Liver (tissue), 9 donors: ENCODE measurements around the gene LAMTOR4. TPM values are rescaled to one million over a fixed set of nuclear protein-coding genes. Genes with fewer than 3 reads are reported as not detected.
"Not testable (repeated sequence)": the region's sequence is repeated elsewhere in the genome, so short reads cannot be mapped to it uniquely, and the experiment has no call there.

Experiments used
- DNase-seq: peaks from one replicate; pipeline ENCODE4 v3.0.0-alpha.2; 2017; ENCODE audit warnings: low spot score
- H3K27ac ChIP-seq, 2 donors: one replicate each; pipeline ENCODE4 v1.7.0; 2013; ENCODE audit warnings: inconsistent platforms in 2 of 2, low read length in 2 of 2, control low read depth in 1 of 2, low read depth in 1 of 2, mild to moderate bottlenecking in 1 of 2
- H3K27me3 ChIP-seq, 4 donors: one replicate each; pipeline versions ENCODE4 v1.6.1 to v1.7.0; 2013; ENCODE audit warnings: low read length in 3 of 4, inconsistent platforms in 1 of 4, mild to moderate bottlenecking in 1 of 4, moderate library complexity in 1 of 4; ENCODE audit not compliant: control insufficient read depth in 4 of 4, insufficient read depth in 4 of 4
- H3K36me3 ChIP-seq, 4 donors: one replicate each; pipeline versions ENCODE4 v1.6.1 to v1.7.0; 2013; ENCODE audit warnings: low read length in 3 of 4, mild to moderate bottlenecking in 3 of 4, low read depth in 1 of 4, moderate library complexity in 1 of 4; ENCODE audit not compliant: control insufficient read depth in 4 of 4, insufficient read depth in 3 of 4
- H3K4me1 ChIP-seq, 4 donors: one replicate each; pipeline versions ENCODE4 v1.6.1 to v1.7.0; 2013; ENCODE audit warnings: low read length in 3 of 4, mild to moderate bottlenecking in 3 of 4, moderate library complexity in 1 of 4; ENCODE audit not compliant: control insufficient read depth in 4 of 4, insufficient read depth in 4 of 4
- H3K4me3 ChIP-seq, 3 donors: one replicate each; pipeline versions ENCODE4 v1.6.1 to v1.7.0; 2013; ENCODE audit warnings: low read length in 3 of 3, control low read depth in 1 of 3, low read depth in 1 of 3, mild to moderate bottlenecking in 1 of 3
- H3K9ac ChIP-seq, 2 donors: one replicate each; pipeline ENCODE4 v1.7.0; 2013; ENCODE audit warnings: low read length in 2 of 2, mild to moderate bottlenecking in 2 of 2, moderate library complexity in 2 of 2, control low read depth in 1 of 2, low read depth in 1 of 2
- H3K9me3 ChIP-seq, 4 donors: one replicate each; pipeline versions ENCODE4 v1.6.1 to v1.7.0; 2013; ENCODE audit warnings: low read length in 3 of 4; ENCODE audit not compliant: control insufficient read depth in 4 of 4
- ATF3 ChIP-seq: IDR thresholded peaks from 2 replicates; pipeline ENCODE4 v1.6.1; 2016; ENCODE audit warnings: antibody characterized with exemption
- CTCF ChIP-seq: fragments of 150-350 bp; IDR thresholded peaks from 2 replicates; pipeline ENCODE4 v1.5.1; 2017; ENCODE audit warnings: improper control_type of control experiment, low read depth, low read length; ENCODE audit not compliant: missing input control
- FOXA1 ChIP-seq: IDR thresholded peaks from 2 replicates; pipeline ENCODE4 v1.6.1; 2016; ENCODE audit warnings: antibody characterized with exemption
- GABPA ChIP-seq, 2 donors: IDR thresholded peaks in 1 of 2; conservative IDR thresholded peaks in 1 of 2; 2 replicates each; pipeline ENCODE4 v1.6.1; 2016; ENCODE audit warnings: antibody characterized with exemption in 2 of 2, mild to moderate bottlenecking in 1 of 2, moderate library complexity in 1 of 2
- HNF4A ChIP-seq, 2 donors: conservative IDR thresholded peaks; 2 replicates each; pipeline ENCODE4 v1.6.1; 2016; ENCODE audit warnings: antibody characterized with exemption in 2 of 2, mild to moderate bottlenecking in 2 of 2
- HNF4G ChIP-seq: IDR thresholded peaks from 2 replicates; pipeline ENCODE4 v1.6.1; 2016; ENCODE audit warnings: antibody characterized with exemption
- JUND ChIP-seq, 2 donors: IDR thresholded peaks; 2 replicates each; pipeline ENCODE4 v1.6.1; 2016; ENCODE audit warnings: antibody characterized with exemption in 2 of 2
- MAX ChIP-seq: IDR thresholded peaks from 2 replicates; pipeline ENCODE4 v1.6.1; 2016; ENCODE audit warnings: antibody characterized with exemption
- NR2F2 ChIP-seq: IDR thresholded peaks from 2 replicates; pipeline ENCODE4 v1.6.1; 2016; ENCODE audit warnings: antibody characterized with exemption
- RAD21 ChIP-seq, 2 donors: IDR thresholded peaks; 2 replicates each; pipeline ENCODE4 v1.6.1; 2016; ENCODE audit warnings: antibody characterized with exemption in 2 of 2, mild to moderate bottlenecking in 2 of 2
- RXRA ChIP-seq, 2 donors: IDR thresholded peaks; 2 replicates each; pipeline ENCODE4 v1.6.1; 2017 to 2018; ENCODE audit warnings: antibody characterized with exemption in 2 of 2, mild to moderate bottlenecking in 1 of 2
- SP1 ChIP-seq: IDR thresholded peaks from 2 replicates; pipeline ENCODE4 v1.6.1; 2018; ENCODE audit warnings: antibody characterized with exemption, mild to moderate bottlenecking
- YY1 ChIP-seq: IDR thresholded peaks from 2 replicates; pipeline ENCODE4 v1.6.1; 2016; ENCODE audit warnings: antibody characterized with exemption, mild to moderate bottlenecking
- ZBTB33 ChIP-seq: IDR thresholded peaks from 2 replicates; pipeline ENCODE4 v1.6.1; 2016; ENCODE audit warnings: antibody characterized with exemption
- WGBS: extraction: QIAGEN DNeasy Blood & Tissue Kit; methylation state at CpG from one replicate; pipeline ENCODE4 v1.1.7; 2013; 5-methylcytosine and 5-hydroxymethylcytosine counted together
- polyA plus RNA-seq, 2 donors: library from polyadenylated mRNA; stranded (reverse) in 1 of 2; unstranded in 1 of 2; fragments of 200-250 nt in 1 of 2; fragments of >200 nt in 1 of 2; fragmentation: Nextera tagmentation in 1 of 2; extraction: Ambion mirVana in 1 of 2; gene quantifications; one replicate each; pipeline versions ENCODE4 v1.2.1 to v1.2.3, GENCODE V29; 2013 to 2015
- total RNA-seq, 2 donors: library from RNA; depleted of rRNA; stranded (reverse); fragments of >200 nt; gene quantifications; one replicate each; pipeline ENCODE4 v1.2.3, GENCODE V29; 2014
- donor health status: healthy.
- donor health status: healthy.
- donor health status: healthy.
- donor health status: healthy.
- donor health status: healthy.

The LAMTOR4 gene
- total and polyA plus RNA-seq, 4 donors: 28.4 to 112 (median 57.7) TPM

- Histone ChIP-seq H3K4me3 (peak within 1 kb of the TSS in 1 of 3 donors; percentile 47), H3K27ac (no peak within 1 kb of the TSS), H3K27me3 (no peaks in the 10 kb centered on the region), H3K4me1 (peaks cover 0 to 10% (median 5%) of the 10 kb centered on the region in 4 donors), H3K36me3 (no peaks in the 10 kb centered on the region), H3K9ac (no peak within 1 kb of the TSS), H3K9me3 (no peaks in the 10 kb centered on the region)
- peak; percentile 93 for DNase-seq
- TF ChIP-seq SP1 (peak; percentile 52), CTCF (no peak), ZBTB33 (peak; percentile 71), ATF3 (no peak), MAX (peak; percentile 24), YY1 (peak; percentile 42), HNF4A (conservative IDR thresholded peaks at IDR 0.05) (no peak), HNF4G (no peak), FOXA1 (no peak), GABPA (IDR thresholded peaks at IDR 0.05 in 1 of 2, conservative IDR thresholded peaks at IDR 0.05 in 1 of 2) (no peak), JUND (IDR thresholded peaks at IDR 0.05) (no peak), RXRA (IDR thresholded peaks at IDR 0.05) (no peak), NR2F2 (no peak), RAD21 (IDR thresholded peaks at IDR 0.05) (no peak)
- whole genome bisulfite sequencing: 8% methylated on average over 78 of the region's 78 CpGs
Observed at GRCh38 chr7:100177045-100178001, 28.6 kb downstream of the LAMTOR4 start, which contains the start of the genes GPC2 and STAG3. TSS of gene GPC2 (minus strand) at chr7:100177381. CDS start at chr7:100177199, 182 bp downstream. TSS of gene STAG3 (plus strand) at chr7:100177918. CDS start at chr7:100180557, 2,639 bp downstream.

- H3K27me3 ChIP-seq, H3K27ac ChIP-seq, H3K4me3 ChIP-seq, H3K36me3 ChIP-seq, DNase-seq, H3K9ac ChIP-seq, H3K9me3 ChIP-seq: not testable (repeated sequence)
- WGBS: 91% methylated on average over 3 of the region's 3 CpGs
- H3K4me1 ChIP-seq: peaks cover 0 to 10% (median 5%) of the 10 kb centered on the region in 4 donors
Observed at GRCh38 chr7:100180084-100180483, 31.4 kb downstream of the LAMTOR4 start.

GRCh38 chr7:100182616-100183015 lies 33.9 kb downstream of the LAMTOR4 start:
- 73% methylated on average over 6 of the region's 6 CpGs for WGBS
- not testable (repeated sequence) for DNase-seq, H3K27me3 ChIP-seq, H3K4me3 ChIP-seq, H3K27ac ChIP-seq, H3K9ac ChIP-seq, H3K4me1 ChIP-seq, H3K9me3 ChIP-seq, H3K36me3 ChIP-seq

GRCh38 chr7:100183090-100183489 lies 34.4 kb downstream of the LAMTOR4 start:
- not testable (repeated sequence) for H3K4me3 ChIP-seq, H3K36me3 ChIP-seq, H3K27ac ChIP-seq, H3K4me1 ChIP-seq, DNase-seq, H3K27me3 ChIP-seq, H3K9me3 ChIP-seq, H3K9ac ChIP-seq
- 88% methylated on average over 6 of the region's 6 CpGs for WGBS
